SK-N-SH (cell line): ENCODE results near the gene WDFY2. TPM values are rescaled to one million over a fixed set of nuclear protein-coding genes. Genes with fewer than 3 reads are reported as not detected.

Experiments used
- JUND ChIP-seq: IDR thresholded peaks from 2 replicates; pipeline ENCODE4 v1.4.0; 2012
- MXI1 ChIP-seq: IDR thresholded peaks from 2 replicates; pipeline ENCODE4 v1.6.1; 2012; ENCODE audit warnings: mild to moderate bottlenecking, low read depth, low read length, improper control_type of control experiment
- NFIC ChIP-seq: IDR thresholded peaks from 2 replicates; pipeline ENCODE4 v1.4.0; 2012; ENCODE audit warnings: borderline replicate concordance
- NRF1 ChIP-seq: IDR thresholded peaks from 2 replicates; pipeline ENCODE4 v1.6.1; 2012; ENCODE audit warnings: low read depth, mild to moderate bottlenecking, low read length
- RCOR1 ChIP-seq: fragments of 150-350 bp; IDR thresholded peaks from 2 replicates; pipeline ENCODE4 v1.6.1; 2017; ENCODE audit warnings: antibody characterized with exemption, low read length
- RFX5 ChIP-seq: IDR thresholded peaks from 2 replicates; pipeline ENCODE4 v1.6.1; 2012; ENCODE audit warnings: mild to moderate bottlenecking, improper control_type of control experiment, low read length
- RXRA ChIP-seq: IDR thresholded peaks from 2 replicates; pipeline ENCODE4 v1.4.0; 2012; ENCODE audit warnings: low read depth, mild to moderate bottlenecking, borderline replicate concordance
- SMC3 ChIP-seq: IDR thresholded peaks from 2 replicates; pipeline ENCODE4 v1.6.1; 2012; ENCODE audit warnings: low read depth, low read length, improper control_type of control experiment
- TCF12 ChIP-seq: IDR thresholded peaks from 2 replicates; pipeline ENCODE4 v1.4.0; 2012
- polyA plus RNA-seq, 3 experiments: library from polyadenylated mRNA; depleted of rRNA; stranded (reverse); fragments of >200 nt; gene quantifications; 2 replicates each; pipeline ENCODE4 v1.2.3, GENCODE V29; 2012
- TF ChIP-seq, protein P1 (sequence below): fragments of 150-350 bp; IDR thresholded peaks from 2 replicates; pipeline ENCODE4 v1.6.1; 2017; ENCODE audit warnings: antibody characterized with exemption, low read length, low read depth, borderline replicate concordance
- TF ChIP-seq, protein P2 (sequence below): IDR thresholded peaks from 2 replicates; pipeline ENCODE4 v1.6.1; 2012; ENCODE audit warnings: mild to moderate bottlenecking, low read depth, low read length, moderate library complexity
- TF ChIP-seq, protein P3 (sequence below): IDR thresholded peaks from 2 replicates; pipeline ENCODE4 v1.4.0; 2012; ENCODE audit warnings: low read depth, borderline replicate concordance

Gene WDFY2
- polyA plus RNA-seq, 1 of the 3 experiments (the other 2 are of a cell fraction): 4.1 TPM

DNA sequence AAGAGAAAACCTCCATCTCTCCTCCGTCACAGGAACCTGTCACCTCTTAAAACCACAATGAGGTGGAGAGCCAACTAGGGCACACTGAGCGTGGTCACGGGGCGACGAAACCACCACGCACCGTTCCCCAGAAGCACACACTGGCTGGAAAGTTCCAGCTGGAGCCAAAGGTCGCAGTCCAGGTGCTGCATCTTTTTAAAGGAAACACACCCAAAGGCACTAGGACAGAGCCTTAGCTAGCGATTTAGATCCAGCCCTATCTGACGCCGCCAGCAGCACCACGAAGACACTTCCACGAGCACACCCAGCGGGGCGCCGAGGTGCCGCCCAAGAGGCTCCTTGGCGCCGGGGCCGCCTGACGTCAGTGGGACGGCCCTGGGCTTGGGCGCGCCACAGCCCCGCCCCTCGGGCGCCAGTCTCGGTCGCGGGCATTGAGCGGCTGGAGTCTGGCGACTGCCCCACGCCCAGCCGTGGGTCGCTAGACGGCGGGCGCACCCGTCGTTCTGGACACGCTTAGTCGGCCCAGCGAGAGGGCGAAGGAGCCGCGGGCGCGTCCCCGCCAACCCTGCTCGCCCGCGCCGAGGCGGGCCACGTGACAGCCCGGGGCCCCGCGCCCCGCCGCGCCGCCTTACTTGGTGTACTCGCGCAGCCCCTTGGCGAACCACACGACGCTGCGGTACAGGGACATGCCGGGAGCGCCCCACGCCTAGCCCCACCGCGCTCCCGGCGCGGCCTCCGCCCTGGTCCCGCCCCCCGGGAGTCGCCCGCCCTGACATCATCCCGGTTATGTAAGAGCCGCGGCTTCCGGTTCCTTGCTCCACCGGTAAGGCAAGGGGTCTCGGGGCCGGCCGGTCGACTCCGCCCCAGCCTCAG is 219.4 kb downstream of the WDFY2 start, which contains the start of gene DHRS12 (continued):
- TF ChIP-seq, protein P1, sequence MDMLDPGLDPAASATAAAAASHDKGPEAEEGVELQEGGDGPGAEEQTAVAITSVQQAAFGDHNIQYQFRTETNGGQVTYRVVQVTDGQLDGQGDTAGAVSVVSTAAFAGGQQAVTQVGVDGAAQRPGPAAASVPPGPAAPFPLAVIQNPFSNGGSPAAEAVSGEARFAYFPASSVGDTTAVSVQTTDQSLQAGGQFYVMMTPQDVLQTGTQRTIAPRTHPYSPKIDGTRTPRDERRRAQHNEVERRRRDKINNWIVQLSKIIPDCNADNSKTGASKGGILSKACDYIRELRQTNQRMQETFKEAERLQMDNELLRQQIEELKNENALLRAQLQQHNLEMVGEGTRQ: 0 out of 2 replicates have a peak, but pooled peaks have one; percentile 7
- TF ChIP-seq, protein P2, sequence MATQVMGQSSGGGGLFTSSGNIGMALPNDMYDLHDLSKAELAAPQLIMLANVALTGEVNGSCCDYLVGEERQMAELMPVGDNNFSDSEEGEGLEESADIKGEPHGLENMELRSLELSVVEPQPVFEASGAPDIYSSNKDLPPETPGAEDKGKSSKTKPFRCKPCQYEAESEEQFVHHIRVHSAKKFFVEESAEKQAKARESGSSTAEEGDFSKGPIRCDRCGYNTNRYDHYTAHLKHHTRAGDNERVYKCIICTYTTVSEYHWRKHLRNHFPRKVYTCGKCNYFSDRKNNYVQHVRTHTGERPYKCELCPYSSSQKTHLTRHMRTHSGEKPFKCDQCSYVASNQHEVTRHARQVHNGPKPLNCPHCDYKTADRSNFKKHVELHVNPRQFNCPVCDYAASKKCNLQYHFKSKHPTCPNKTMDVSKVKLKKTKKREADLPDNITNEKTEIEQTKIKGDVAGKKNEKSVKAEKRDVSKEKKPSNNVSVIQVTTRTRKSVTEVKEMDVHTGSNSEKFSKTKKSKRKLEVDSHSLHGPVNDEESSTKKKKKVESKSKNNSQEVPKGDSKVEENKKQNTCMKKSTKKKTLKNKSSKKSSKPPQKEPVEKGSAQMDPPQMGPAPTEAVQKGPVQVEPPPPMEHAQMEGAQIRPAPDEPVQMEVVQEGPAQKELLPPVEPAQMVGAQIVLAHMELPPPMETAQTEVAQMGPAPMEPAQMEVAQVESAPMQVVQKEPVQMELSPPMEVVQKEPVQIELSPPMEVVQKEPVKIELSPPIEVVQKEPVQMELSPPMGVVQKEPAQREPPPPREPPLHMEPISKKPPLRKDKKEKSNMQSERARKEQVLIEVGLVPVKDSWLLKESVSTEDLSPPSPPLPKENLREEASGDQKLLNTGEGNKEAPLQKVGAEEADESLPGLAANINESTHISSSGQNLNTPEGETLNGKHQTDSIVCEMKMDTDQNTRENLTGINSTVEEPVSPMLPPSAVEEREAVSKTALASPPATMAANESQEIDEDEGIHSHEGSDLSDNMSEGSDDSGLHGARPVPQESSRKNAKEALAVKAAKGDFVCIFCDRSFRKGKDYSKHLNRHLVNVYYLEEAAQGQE: no peak
- TF ChIP-seq MXI1: peak; percentile 12; the same call in 1 of the 2 replicates
- TF ChIP-seq NRF1: no peak
- TF ChIP-seq RXRA: no peak
- no peak for TF ChIP-seq RFX5
- TF ChIP-seq SMC3: no peak
- no peak for TF ChIP-seq TCF12
- TF ChIP-seq RCOR1: no peak
- TF ChIP-seq JUND: no peak
- TF ChIP-seq, protein P3, sequence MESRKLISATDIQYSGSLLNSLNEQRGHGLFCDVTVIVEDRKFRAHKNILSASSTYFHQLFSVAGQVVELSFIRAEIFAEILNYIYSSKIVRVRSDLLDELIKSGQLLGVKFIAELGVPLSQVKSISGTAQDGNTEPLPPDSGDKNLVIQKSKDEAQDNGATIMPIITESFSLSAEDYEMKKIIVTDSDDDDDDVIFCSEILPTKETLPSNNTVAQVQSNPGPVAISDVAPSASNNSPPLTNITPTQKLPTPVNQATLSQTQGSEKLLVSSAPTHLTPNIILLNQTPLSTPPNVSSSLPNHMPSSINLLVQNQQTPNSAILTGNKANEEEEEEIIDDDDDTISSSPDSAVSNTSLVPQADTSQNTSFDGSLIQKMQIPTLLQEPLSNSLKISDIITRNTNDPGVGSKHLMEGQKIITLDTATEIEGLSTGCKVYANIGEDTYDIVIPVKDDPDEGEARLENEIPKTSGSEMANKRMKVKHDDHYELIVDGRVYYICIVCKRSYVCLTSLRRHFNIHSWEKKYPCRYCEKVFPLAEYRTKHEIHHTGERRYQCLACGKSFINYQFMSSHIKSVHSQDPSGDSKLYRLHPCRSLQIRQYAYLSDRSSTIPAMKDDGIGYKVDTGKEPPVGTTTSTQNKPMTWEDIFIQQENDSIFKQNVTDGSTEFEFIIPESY: no peak
- TF ChIP-seq NFIC: no peak
- TF ChIP-seq, all 33 proteins: peak for 10
